GM19238 (cell line): ENCODE measurements around the gene ZNF689.

ENCODE experiments used
- DNase-seq: peaks from one replicate; pipeline ENCODE4 v3.0.0; 2011; ENCODE audit warnings: low spot score; ENCODE audit not compliant: insufficient read length

ZNF689 gene

GRCh38 chr16:30566531-30566930 lies 43.7 kb downstream of the ZNF689 start:
- DNase-seq: no peak

- DNase-seq: no peak
These were observed 44.2 kb downstream of the ZNF689 start for GRCh38 chr16:30565984-30566383.

- no peak for DNase-seq
These were observed 44.7 kb downstream of the ZNF689 start for GRCh38 chr16:30565526-30565925.

- DNase-seq: no peak
These were observed 48.2 kb downstream of the ZNF689 start for GRCh38 chr16:30562021-30562420.

GRCh38 chr16:30561089-30561816 lies 48.9 kb downstream of the ZNF689 start:
- no peak for DNase-seq

- DNase-seq: no peak
These were observed 50.5 kb downstream of the ZNF689 start for GRCh38 chr16:30559690-30560089.

GRCh38 chr16:30558789-30559377 lies 51.3 kb downstream of the ZNF689 start:
- DNase-seq: no peak

GRCh38 chr16:30557957-30558788 lies 52.0 kb downstream of the ZNF689 start, which contains the start of gene ZNF764:
Gene ZNF764 (minus strand): TSS chr16:30558374. CDS start chr16:30558182, 192 bp downstream.
- peak; percentile 96 for DNase-seq

DNA sequence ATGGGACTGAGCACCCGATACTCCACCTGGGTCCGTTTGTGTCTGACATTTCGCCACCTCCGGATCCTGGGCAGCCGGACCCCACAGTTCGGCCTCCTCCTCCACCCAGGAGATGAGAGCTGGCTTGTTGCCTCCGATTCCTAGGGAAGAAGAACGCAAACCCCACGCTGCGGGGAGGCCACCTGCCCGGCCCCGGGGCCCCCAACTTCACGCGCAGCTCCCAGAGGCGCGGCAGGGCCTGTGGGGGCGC lies 52.6 kb downstream of the ZNF689 start:
- peak; percentile 50 for DNase-seq

GRCh38 chr16:30556125-30556473 lies 54.1 kb downstream of the ZNF689 start:
- DNase-seq: no peak

GRCh38 chr16:30555315-30556124 lies 54.7 kb downstream of the ZNF689 start:
- no peak for DNase-seq

DNA sequence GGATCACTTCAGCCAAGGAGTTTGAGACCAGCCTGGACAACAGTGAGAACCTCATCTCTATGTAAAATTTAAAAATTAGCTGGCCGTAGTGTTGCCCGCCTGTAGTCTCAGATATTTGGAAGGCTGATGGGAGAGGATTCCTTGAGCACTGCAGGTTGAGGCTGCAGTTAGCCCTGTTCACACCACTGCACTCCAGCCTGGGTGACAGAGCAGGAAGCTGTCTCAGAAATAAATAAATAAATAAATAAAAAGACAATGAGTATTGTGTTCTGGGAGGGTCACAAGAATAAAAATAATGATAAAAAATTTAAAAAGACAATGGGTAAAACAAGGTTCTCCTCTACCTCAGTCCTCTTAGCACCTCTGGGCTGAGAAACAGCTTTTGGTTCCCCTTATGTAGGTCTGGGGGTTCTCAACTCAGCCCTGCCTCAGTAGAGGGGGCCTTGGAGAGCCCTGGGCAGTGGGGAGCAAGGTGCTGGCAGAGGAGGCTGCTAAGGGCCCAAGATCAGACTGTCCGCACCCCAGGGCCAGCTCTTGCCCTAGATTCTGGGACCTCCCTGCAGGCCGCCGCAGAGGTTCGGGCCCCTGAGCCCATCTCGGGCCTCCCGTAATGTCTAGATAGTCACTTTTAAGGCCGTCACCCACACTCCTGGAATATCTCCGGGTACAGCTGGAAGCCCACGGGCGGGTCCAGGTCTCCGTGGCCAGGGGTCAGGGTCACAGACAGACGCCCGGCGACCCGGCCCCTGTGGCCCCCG lies 55.5 kb downstream of the ZNF689 start:
- no peak for DNase-seq

- no peak for DNase-seq
These were observed 56.7 kb downstream of the ZNF689 start for GRCh38 chr16:30553393-30553899.

- no peak for DNase-seq
These were observed 57.2 kb downstream of the ZNF689 start for GRCh38 chr16:30552956-30553355.
